Mucosa of stomach (tissue), 1 donor: Measurements from ENCODE around the gene MINDY3.
"Not testable (repeated sequence)": the region's sequence is repeated elsewhere in the genome, so short reads cannot be mapped to it uniquely, and the experiment has no call there.

ENCODE experiments used
- H3K27me3 ChIP-seq: one replicate; pipeline ENCODE4 v1.7.0; 2013; ENCODE audit warnings: mild to moderate bottlenecking, low read length; ENCODE audit not compliant: control insufficient read depth, insufficient read depth
- H3K36me3 ChIP-seq: one replicate; pipeline ENCODE4 v1.7.0; 2013; ENCODE audit warnings: low read length; ENCODE audit not compliant: control insufficient read depth, insufficient read depth
- H3K4me1 ChIP-seq: one replicate; pipeline ENCODE4 v1.7.0; 2013; ENCODE audit warnings: mild to moderate bottlenecking, low read length; ENCODE audit not compliant: control insufficient read depth, insufficient read depth
- H3K4me3 ChIP-seq: one replicate; pipeline ENCODE4 v1.7.0; 2013; ENCODE audit warnings: low read length
- H3K9ac ChIP-seq: one replicate; pipeline ENCODE4 v1.7.0; 2013; ENCODE audit warnings: mild to moderate bottlenecking, low read length, moderate library complexity
- H3K9me3 ChIP-seq: one replicate; pipeline ENCODE4 v1.7.0; 2013; ENCODE audit warnings: mild to moderate bottlenecking, low read length, moderate library complexity; ENCODE audit not compliant: control insufficient read depth
- donor health status: Pancreatic carcinoma.

MINDY3 gene

DNA sequence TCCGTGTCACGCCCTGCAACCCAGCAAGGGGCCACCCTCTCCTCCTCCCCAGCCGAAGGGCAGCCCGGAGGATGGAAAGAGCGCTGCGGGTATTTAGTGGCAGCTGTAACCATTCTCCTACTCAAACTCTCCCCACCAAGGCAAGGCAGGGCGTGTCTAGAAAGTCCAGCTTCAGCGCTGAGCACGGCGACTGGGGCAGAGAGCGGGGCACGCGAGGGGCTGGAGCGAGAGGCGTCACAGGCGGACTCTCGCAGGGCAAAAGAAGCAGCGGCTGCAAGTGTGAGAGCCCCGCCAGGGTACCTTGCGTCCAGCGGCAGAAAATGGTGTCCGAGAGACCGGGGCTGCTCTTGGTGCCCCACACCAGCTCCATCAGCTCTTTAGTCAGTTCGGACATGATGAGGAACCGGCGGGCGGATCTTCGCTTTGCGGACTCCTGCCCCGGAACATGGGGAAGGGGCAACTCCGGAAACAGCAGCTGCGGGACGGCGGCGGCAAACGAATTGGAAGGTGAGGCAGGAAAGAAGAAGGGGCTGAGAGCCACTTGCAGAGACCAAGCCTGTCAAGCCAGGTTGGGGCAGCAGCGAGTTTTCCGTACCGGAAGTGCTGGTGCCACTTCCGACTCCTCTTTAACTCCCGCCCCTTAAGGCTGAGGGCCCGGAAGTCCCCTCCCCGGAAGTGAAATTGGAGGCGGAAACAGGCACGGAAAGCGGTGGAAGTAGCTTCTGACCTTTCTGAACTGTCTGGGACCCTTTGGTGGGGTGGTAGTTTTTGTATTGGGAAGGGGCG, at the start of gene MINDY3:
Gene MINDY3 (minus strand): TSS at position 602 of the 786 bp plus-strand sequence. CDS start 208 bp downstream, at position 394.
- Histone ChIP-seq H3K9me3 (no peaks in the 10 kb centered on the region), H3K27me3 (no peaks in the 10 kb centered on the region), H3K4me1 (peaks cover 22% of the 10 kb centered on the region), H3K4me3 (peak within 1 kb of the TSS; percentile 87), H3K9ac (peak within 1 kb of the TSS; percentile 75), H3K36me3 (no peaks in the 10 kb centered on the region)

DNA sequence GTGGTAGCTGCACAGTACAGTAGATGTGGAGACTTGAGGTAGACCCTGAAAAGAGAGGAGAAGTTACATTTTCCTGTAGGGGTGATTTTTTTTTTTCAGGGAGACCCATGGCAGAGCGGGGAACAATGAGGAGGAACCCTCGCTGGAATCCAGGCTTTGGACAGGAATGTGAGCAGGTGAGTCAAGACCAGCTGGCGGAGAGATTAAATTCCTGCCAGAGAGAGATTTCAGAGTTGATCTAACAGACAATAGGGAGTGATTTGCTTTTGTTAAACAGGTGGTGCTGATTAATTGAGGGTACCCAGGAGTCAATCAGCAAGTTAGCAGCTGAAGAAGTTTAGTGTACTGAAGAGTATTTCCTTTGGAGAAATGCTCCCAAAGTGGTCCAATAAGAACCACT, 41.6 kb upstream of the MINDY3 start:
- H3K36me3 ChIP-seq, result no peaks in the 10 kb centered on the region
- no peak overlapping the region for H3K9ac ChIP-seq
- peaks cover 9% of the 10 kb centered on the region for H3K27me3 ChIP-seq
- H3K4me3 ChIP-seq, result no peak overlapping the region
- no peaks in the 10 kb centered on the region for H3K4me1 ChIP-seq
- no peaks in the 10 kb centered on the region for H3K9me3 ChIP-seq

DNA sequence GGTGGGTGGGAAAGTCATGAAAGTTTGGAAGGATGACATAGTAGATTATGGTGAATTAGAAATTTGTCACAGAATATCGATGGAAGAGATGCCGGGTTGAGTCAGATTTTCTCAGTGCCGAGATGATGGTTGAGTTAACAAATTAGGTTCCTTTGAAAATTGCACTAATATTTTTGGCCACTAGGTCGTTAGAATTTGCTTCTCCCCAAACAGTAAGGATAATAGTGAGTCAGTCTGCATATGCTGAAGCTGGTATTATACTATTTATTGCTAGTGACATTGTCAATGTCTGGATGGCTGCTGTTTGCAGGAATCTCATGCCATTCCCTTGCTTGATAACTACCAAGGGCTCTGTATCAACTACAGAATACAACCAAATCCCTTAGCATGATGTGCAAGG, 37.7 kb upstream of the MINDY3 start:
- H3K36me3 ChIP-seq, result no peaks in the 10 kb centered on the region
- H3K9me3 ChIP-seq, result no peaks in the 10 kb centered on the region
- no peaks in the 10 kb centered on the region for H3K4me1 ChIP-seq
- peaks cover 9% of the 10 kb centered on the region for H3K27me3 ChIP-seq
- H3K9ac ChIP-seq, result no peak overlapping the region
- no peak overlapping the region for H3K4me3 ChIP-seq

DNA sequence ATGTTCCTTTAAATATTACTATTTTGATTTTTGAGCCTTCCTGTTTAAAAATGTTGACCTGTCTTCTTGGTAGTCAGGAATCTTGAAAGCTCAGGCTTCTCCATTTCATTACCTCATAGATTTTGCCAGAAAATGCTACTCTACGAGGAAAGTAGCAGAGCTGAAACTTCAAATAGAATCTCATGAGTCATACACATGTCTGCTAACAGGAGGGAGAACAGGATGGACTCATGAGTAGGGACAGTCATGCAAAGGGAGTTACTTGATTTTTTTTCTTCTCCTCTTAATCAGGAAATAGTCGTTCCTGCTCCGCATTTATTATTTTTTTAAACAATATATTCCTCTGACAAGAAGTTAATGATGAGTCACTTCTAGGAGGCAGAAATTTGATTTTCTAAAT, 37.0 kb upstream of the MINDY3 start:
- no peaks in the 10 kb centered on the region for H3K36me3 ChIP-seq
- peaks cover 9% of the 10 kb centered on the region for H3K27me3 ChIP-seq
- H3K9me3 ChIP-seq, result no peaks in the 10 kb centered on the region
- H3K9ac ChIP-seq, result no peak overlapping the region
- H3K4me3 ChIP-seq, result no peak overlapping the region
- H3K4me1 ChIP-seq, result no peaks in the 10 kb centered on the region

DNA sequence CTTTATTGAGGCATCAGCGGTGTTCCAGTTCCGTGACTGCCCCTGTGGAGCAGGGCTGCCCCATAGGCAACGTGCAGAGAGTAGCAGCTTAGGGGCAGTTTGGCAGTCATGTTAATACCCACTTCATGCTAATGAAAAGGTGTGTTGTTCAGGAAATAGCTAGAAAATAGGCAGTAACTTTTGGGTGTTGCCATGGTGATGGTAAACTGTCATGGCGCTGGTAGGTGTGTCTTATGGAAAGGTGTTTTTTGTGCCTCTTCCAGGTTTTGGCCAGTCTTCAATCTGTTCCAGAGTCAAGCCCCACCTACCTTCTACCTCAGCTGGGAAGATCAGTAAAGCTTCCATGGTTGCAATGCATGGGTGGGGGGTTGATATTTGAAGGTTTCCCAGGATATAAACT, 36.3 kb upstream of the MINDY3 start:
- Histone ChIP-seq H3K36me3 (no peaks in the 10 kb centered on the region), H3K4me3 (no peak overlapping the region), H3K9me3 (no peaks in the 10 kb centered on the region), H3K4me1 (no peaks in the 10 kb centered on the region), H3K27me3 (peaks cover 4% of the 10 kb centered on the region), H3K9ac (no peak overlapping the region)

DNA sequence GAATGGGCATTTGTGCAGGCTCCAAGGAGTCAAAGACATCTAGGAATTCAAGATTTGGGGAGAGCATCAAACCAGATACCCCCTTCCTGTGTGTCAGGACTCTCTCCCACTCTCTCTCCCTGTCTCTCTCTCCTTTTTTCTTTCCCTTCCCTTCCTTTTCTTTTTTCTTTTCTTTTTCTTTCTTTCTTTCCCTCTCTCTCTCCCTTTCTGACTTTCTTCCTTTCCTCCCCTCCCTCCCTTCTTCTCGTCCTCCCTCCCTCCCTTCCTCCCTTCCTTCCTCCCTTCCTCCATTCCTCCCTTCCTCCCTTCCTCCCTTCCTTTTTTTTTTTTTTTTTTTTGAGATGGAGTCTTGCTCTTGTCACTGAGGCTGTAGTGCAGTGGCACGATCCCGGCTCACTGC, 24.1 kb upstream of the MINDY3 start:
- H3K27me3 ChIP-seq, result peaks cover 3% of the 10 kb centered on the region
- H3K4me3 ChIP-seq, result no peak overlapping the region
- no peaks in the 10 kb centered on the region for H3K4me1 ChIP-seq
- H3K9me3 ChIP-seq, result no peaks in the 10 kb centered on the region
- no peaks in the 10 kb centered on the region for H3K36me3 ChIP-seq
- H3K9ac ChIP-seq, result no peak overlapping the region

DNA sequence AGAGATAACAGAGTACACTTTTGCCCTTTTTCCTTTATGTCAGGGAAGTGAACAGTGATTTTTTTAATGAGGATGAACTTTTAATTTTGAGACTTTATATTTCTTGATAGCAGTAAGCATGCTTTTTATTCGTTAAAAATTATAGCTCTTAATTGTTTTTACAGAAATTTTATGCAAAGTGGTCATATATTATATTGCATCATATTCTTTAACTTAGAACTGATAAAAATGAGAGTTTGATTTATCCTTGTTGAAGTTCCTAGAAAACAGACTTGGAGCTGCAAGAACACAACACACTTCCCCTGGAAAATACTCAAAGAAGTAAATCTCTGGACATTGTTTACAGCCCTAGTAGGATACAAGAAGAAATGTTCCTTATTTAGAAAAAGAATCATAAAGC, 21.2 kb upstream of the MINDY3 start:
- Histone ChIP-seq H3K27me3 (peaks cover 12% of the 10 kb centered on the region), H3K4me3 (no peak overlapping the region), H3K36me3 (no peaks in the 10 kb centered on the region), H3K9me3 (no peaks in the 10 kb centered on the region), H3K4me1 (no peaks in the 10 kb centered on the region), H3K9ac (no peak overlapping the region)

DNA sequence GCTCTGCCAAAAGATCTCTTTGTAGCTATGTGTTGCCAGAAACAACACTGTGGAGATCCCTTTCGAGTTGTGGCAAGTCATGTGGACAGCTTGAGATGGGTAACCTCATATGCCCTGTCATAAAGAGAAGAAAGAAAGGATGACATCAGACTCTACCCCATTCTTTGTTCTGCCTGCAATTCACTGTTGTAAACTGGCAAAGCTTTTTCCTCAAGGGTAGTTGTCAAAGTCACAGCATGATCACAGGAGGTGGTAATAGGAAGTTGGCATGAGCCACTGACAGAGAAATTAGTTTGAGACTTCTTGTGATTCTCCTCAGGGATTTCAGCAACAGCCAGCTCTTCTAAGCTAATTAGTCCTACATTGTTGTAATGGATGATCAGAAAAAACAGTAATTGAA, 19.4 kb upstream of the MINDY3 start:
- peaks cover 12% of the 10 kb centered on the region for H3K27me3 ChIP-seq
- H3K4me1 ChIP-seq, result no peaks in the 10 kb centered on the region
- no peaks in the 10 kb centered on the region for H3K9me3 ChIP-seq
- H3K36me3 ChIP-seq, result no peaks in the 10 kb centered on the region
- H3K4me3 ChIP-seq, result no peak overlapping the region
- H3K9ac ChIP-seq, result no peak overlapping the region

DNA sequence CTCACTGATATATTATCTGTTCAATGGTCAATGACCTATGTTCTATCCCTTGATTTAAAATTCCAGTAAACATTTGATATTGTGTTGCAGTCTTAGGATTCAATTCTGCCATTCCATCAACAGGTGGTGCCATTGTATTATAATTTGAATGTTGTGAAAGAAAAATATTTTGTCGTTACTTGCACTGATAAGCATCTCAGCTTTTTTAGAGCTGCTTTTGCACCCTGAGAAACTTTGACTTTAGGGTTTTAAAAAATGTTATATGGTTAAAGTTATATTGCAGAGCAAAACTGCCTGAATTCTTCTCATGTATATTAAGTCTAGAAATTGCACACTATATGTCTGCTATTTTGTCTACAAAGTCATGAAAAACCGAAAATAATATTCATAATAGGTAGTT, 18.8 kb upstream of the MINDY3 start:
- H3K36me3 ChIP-seq, result no peaks in the 10 kb centered on the region
- no peaks in the 10 kb centered on the region for H3K9me3 ChIP-seq
- peaks cover 12% of the 10 kb centered on the region for H3K27me3 ChIP-seq
- H3K9ac ChIP-seq, result no peak overlapping the region
- no peak overlapping the region for H3K4me3 ChIP-seq
- no peaks in the 10 kb centered on the region for H3K4me1 ChIP-seq

DNA sequence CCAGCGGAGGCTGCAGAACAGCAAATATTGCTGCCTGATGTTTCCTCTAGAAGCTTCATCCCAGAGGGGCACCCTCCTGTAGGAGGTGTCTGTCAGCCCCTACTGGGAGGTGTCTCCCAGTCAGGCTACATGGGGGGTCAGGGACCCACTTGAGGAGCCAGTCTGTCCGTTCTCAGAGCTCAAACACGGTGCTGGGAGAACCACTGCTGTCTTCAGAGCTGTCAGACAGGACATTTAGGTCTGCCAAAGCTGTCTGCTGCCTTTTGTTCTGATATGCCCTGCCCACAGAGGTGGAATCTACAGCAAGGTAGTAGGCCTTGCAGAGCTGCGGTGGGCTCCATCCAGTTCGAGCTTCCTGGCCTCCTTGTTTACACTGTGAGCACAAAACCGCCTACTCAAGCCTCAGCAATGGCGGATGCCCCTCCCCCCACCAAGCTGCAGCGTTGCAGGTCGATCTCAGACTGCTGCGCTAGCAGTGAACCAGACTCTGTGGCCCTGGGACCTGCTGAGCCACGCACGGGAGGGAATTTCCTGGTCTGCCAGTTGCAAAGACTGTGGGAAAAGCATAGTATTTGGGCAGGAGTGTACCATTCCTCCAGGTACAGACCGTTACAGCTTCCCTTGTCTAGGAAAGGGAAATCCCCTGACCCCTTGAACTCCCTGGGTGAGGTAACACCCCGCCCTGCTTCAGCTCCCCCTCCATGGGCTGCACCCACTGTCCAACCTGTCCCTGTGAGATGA, 17.7 kb upstream of the MINDY3 start:
- Histone ChIP-seq H3K9ac (no peak overlapping the region), H3K4me1 (no peaks in the 10 kb centered on the region), H3K4me3 (no peak overlapping the region), H3K36me3 (no peaks in the 10 kb centered on the region), H3K27me3 (peaks cover 12% of the 10 kb centered on the region), H3K9me3 (no peaks in the 10 kb centered on the region)

DNA sequence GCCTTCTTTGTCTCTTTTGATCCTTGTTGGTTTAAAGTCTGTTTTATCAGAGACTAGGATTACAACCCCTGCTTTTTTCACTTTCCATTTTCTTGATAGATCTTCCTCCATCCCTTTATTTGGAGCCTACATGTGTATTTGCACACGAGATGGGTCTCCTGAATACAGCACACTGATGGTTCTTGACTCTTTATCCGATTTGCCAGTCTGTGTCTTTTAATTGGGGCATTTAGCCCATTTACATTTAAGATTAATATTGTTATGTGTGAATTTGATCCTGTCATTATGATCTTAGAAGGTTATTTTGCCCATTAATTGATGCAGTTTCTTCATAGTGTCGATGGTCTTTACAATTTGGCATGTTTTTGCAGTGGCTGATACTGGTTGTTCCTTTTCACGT, 16.0 kb upstream of the MINDY3 start:
- H3K9ac ChIP-seq, H3K36me3 ChIP-seq, H3K9me3 ChIP-seq, H3K4me1 ChIP-seq, H3K4me3 ChIP-seq: not testable (repeated sequence)
- peaks cover 13% of the 10 kb centered on the region for H3K27me3 ChIP-seq

DNA sequence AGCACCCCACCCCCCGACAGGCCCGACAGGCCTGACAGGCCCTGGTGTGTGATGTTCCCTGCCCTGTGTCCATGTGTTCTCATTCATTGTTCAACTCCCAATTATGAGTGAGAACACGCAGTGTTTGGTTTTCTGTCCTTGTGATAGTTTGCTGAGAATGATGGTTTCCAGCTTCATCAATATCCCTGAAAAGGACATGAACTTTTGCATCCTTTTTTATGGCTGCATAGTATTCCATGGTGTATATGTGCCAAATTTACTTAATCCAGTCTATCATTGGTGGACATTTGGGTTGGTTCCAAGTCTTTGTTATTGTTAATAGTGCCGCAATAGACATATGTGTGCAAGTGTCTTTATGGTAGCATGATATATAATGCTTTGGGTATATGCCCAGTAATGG, 12.3 kb upstream of the MINDY3 start:
- not testable (repeated sequence) for H3K36me3 ChIP-seq, H3K9ac ChIP-seq, H3K9me3 ChIP-seq, H3K4me1 ChIP-seq, H3K4me3 ChIP-seq, H3K27me3 ChIP-seq
